Measurements from ENCODE around the gene ERVMER34-1.

ERVMER34-1 gene

GRCh38 chr4:52744588-52744987 is 6.6 kb downstream of the ERVMER34-1 start:
- Histone ChIP-seq H3K4me1 (ENCODE audit: insufficient read depth, low read length, poor library complexity, severe bottlenecking) (no peaks in the 10 kb centered on the region), H3K27me3 (ENCODE audit: insufficient read depth, low read length, poor library complexity, severe bottlenecking) (no peaks in the 10 kb centered on the region), H3F3A (ENCODE audit: low read depth) (no peaks in the 10 kb centered on the region), H3K4me3 (ENCODE audit: low read length, poor library complexity, severe bottlenecking) (no peak overlapping the region), H3K36me3 (ENCODE audit: insufficient read depth, low read length) (no peaks in the 10 kb centered on the region), H3K9me3 (ENCODE audit: insufficient read depth, low read depth, low read length) (no peaks in the 10 kb centered on the region), H2AFZ (ENCODE audit: low read length) (no peak overlapping the region), H3K9ac (ENCODE audit: low read depth, low read length, poor library complexity, severe bottlenecking) (no peak overlapping the region), H3K4me2 (ENCODE audit: low read depth, low read length, poor library complexity, severe bottlenecking) (no peak overlapping the region), H3K9me2 (replicated peaks; ENCODE audit: low read depth, low read length) (no peaks in the 10 kb centered on the region), H4K20me1 (ENCODE audit: insufficient read depth, low read length, poor library complexity, severe bottlenecking) (no peaks in the 10 kb centered on the region), H3K79me2 (ENCODE audit: insufficient read depth, low read length) (no peaks in the 10 kb centered on the region)
- TF ChIP-seq CTCF (conservative IDR thresholded peaks at IDR 0.05; ENCODE audit: low read length) (no peak), EZH2phosphoT487 (IDR thresholded peaks at IDR 0.05; ENCODE audit: borderline replicate concordance) (no peak)

DNA sequence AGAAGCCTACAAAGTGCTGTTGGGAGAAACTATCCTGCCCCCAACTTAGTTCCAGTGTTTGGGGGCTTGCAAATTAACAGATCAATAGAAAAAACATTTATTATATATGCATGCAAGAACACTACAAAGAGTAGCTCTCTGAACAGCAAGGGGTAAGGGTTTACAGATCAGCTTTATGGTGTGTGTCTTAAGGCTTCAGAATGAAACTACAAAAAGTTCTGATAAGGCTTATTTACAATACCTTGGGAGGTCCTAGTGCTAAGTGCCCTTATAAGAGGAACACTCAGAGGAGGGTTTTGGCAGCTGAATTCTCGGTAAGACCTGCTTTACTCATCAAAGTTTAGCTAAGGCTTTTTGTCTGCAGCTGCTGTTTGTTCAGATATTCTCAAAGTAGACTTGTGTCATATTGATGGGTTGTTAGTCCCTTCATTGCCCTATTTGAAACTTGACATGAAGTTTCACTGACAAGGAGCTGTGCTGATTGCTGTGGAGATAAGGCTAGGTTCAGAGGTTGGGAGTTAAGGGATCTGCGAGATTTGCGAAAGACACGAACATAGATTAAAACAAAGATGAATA is 7.7 kb downstream of the ERVMER34-1 start:
- Histone ChIP-seq H3K9me2 (replicated peaks; ENCODE audit: low read depth, low read length) (no peaks in the 10 kb centered on the region), H3K9me3 (ENCODE audit: insufficient read depth, low read depth, low read length) (no peaks in the 10 kb centered on the region), H4K20me1 (ENCODE audit: insufficient read depth, low read length, poor library complexity, severe bottlenecking) (no peaks in the 10 kb centered on the region), H3K4me1 (ENCODE audit: insufficient read depth, low read length, poor library complexity, severe bottlenecking) (no peaks in the 10 kb centered on the region), H3K79me2 (ENCODE audit: insufficient read depth, low read length) (no peaks in the 10 kb centered on the region), H3K4me3 (ENCODE audit: low read length, poor library complexity, severe bottlenecking) (no peak overlapping the region), H3K9ac (ENCODE audit: low read depth, low read length, poor library complexity, severe bottlenecking) (no peak overlapping the region), H3F3A (ENCODE audit: low read depth) (no peaks in the 10 kb centered on the region), H3K4me2 (ENCODE audit: low read depth, low read length, poor library complexity, severe bottlenecking) (no peak overlapping the region), H2AFZ (ENCODE audit: low read length) (no peak overlapping the region), H3K27me3 (ENCODE audit: insufficient read depth, low read length, poor library complexity, severe bottlenecking) (no peaks in the 10 kb centered on the region), H3K36me3 (ENCODE audit: insufficient read depth, low read length) (no peaks in the 10 kb centered on the region)
- no peak for TF ChIP-seq CTCF (conservative IDR thresholded peaks at IDR 0.05; ENCODE audit: low read length)
- TF ChIP-seq EZH2phosphoT487 (IDR thresholded peaks at IDR 0.05; ENCODE audit: borderline replicate concordance), result no peak

GRCh38 chr4:52729586-52729985 is 21.6 kb downstream of the ERVMER34-1 start:
- H3K4me1 ChIP-seq (ENCODE audit: insufficient read depth, low read length, poor library complexity, severe bottlenecking), result peaks cover 17% of the 10 kb centered on the region
- H3K9ac ChIP-seq (ENCODE audit: low read depth, low read length, poor library complexity, severe bottlenecking), result no peak overlapping the region
- H3K4me2 ChIP-seq (ENCODE audit: low read depth, low read length, poor library complexity, severe bottlenecking), result no peak overlapping the region
- H3F3A ChIP-seq (ENCODE audit: low read depth), result peaks cover 7% of the 10 kb centered on the region; the same call in 1 of the 2 replicates
- no peaks in the 10 kb centered on the region for H3K9me3 ChIP-seq (ENCODE audit: insufficient read depth, low read depth, low read length)
- H3K9me2 ChIP-seq (replicated peaks; ENCODE audit: low read depth, low read length), result no peaks in the 10 kb centered on the region
- H3K79me2 ChIP-seq (ENCODE audit: insufficient read depth, low read length), result no peaks in the 10 kb centered on the region
- no peaks in the 10 kb centered on the region for H4K20me1 ChIP-seq (ENCODE audit: insufficient read depth, low read length, poor library complexity, severe bottlenecking)
- no peak overlapping the region for H3K4me3 ChIP-seq (ENCODE audit: low read length, poor library complexity, severe bottlenecking)
- no peak overlapping the region for H2AFZ ChIP-seq (ENCODE audit: low read length)
- no peaks in the 10 kb centered on the region for H3K27me3 ChIP-seq (ENCODE audit: insufficient read depth, low read length, poor library complexity, severe bottlenecking)
- no peak for TF ChIP-seq CTCF (conservative IDR thresholded peaks at IDR 0.05; ENCODE audit: low read length)
- no peaks in the 10 kb centered on the region for H3K36me3 ChIP-seq (ENCODE audit: insufficient read depth, low read length)
